ENCODE data around the gene MTUS2. TPM values are rescaled to one million over a fixed set of nuclear protein-coding genes. Genes with fewer than 3 reads are reported as not detected.

MTUS2 gene
- total RNA-seq, 1 donor, result 0.36 TPM

- no peak for DNase-seq (ENCODE audit: insufficient read length, low spot score, missing footprints)
- no peak for TF ChIP-seq CTCF (IDR thresholded peaks at IDR 0.05; ENCODE audit: extremely low read depth, low read depth, low read length)
- Histone ChIP-seq H3K9me3 (ENCODE audit: low read depth, low read length) (no peaks in the 10 kb centered on the region), H3K4me1 (ENCODE audit: insufficient read depth, low read length) (peaks cover 41% of the 10 kb centered on the region), H3K79me2 (ENCODE audit: insufficient read depth, low read length) (peaks cover 6% of the 10 kb centered on the region), H3K36me3 (ENCODE audit: insufficient read depth, low read length) (peaks cover 27% of the 10 kb centered on the region), H3K27me3 (ENCODE audit: insufficient read depth, low read length) (peaks cover 2% of the 10 kb centered on the region), H3K4me2 (ENCODE audit: insufficient read depth, low read length) (no peak overlapping the region), H3K27ac (ENCODE audit: low read depth, low read length) (peak overlapping the region; percentile 79), H3K4me3 (ENCODE audit: insufficient read depth, low read length) (no peak overlapping the region), H4K20me1 (ENCODE audit: insufficient read depth, low read length) (peaks cover 4% of the 10 kb centered on the region), H2AFZ (ENCODE audit: low read length) (no peak overlapping the region)
Measured at GRCh38 chr13:29510651-29511084, 690.5 kb downstream of the MTUS2 start.

- H3K36me3 ChIP-seq (ENCODE audit: insufficient read depth, low read length), result peaks cover 32% of the 10 kb centered on the region
- H3K4me3 ChIP-seq (ENCODE audit: insufficient read depth, low read length), result no peak overlapping the region
- peaks cover 41% of the 10 kb centered on the region for H3K4me1 ChIP-seq (ENCODE audit: insufficient read depth, low read length)
- H3K27ac ChIP-seq (ENCODE audit: low read depth, low read length), result peak overlapping the region; percentile 79
- no peaks in the 10 kb centered on the region for H3K9me3 ChIP-seq (ENCODE audit: low read depth, low read length)
- H2AFZ ChIP-seq (ENCODE audit: low read length), result no peak overlapping the region
- TF ChIP-seq CTCF (IDR thresholded peaks at IDR 0.05; ENCODE audit: extremely low read depth, low read depth, low read length), result no peak
- DNase-seq (ENCODE audit: insufficient read length, low spot score, missing footprints), result no peak
- peaks cover 4% of the 10 kb centered on the region for H4K20me1 ChIP-seq (ENCODE audit: insufficient read depth, low read length)
- no peak overlapping the region for H3K4me2 ChIP-seq (ENCODE audit: insufficient read depth, low read length)
- peaks cover 6% of the 10 kb centered on the region for H3K79me2 ChIP-seq (ENCODE audit: insufficient read depth, low read length)
- peaks cover under 1% of the 10 kb centered on the region for H3K27me3 ChIP-seq (ENCODE audit: insufficient read depth, low read length)
Measured at GRCh38 chr13:29511106-29511796, 691.1 kb downstream of the MTUS2 start.

- H3K79me2 ChIP-seq (ENCODE audit: insufficient read depth, low read length), result peaks cover 6% of the 10 kb centered on the region
- peak; percentile 94 for DNase-seq (ENCODE audit: insufficient read length, low spot score, missing footprints)
- no peak overlapping the region for H3K4me3 ChIP-seq (ENCODE audit: insufficient read depth, low read length)
- TF ChIP-seq CTCF (IDR thresholded peaks at IDR 0.05; ENCODE audit: extremely low read depth, low read depth, low read length), result no peak
- peak overlapping the region; percentile 79 for H3K27ac ChIP-seq (ENCODE audit: low read depth, low read length)
- H3K4me2 ChIP-seq (ENCODE audit: insufficient read depth, low read length), result no peak overlapping the region
- no peaks in the 10 kb centered on the region for H3K9me3 ChIP-seq (ENCODE audit: low read depth, low read length)
- H2AFZ ChIP-seq (ENCODE audit: low read length), result no peak overlapping the region
- H3K27me3 ChIP-seq (ENCODE audit: insufficient read depth, low read length), result no peaks in the 10 kb centered on the region
- peaks cover 41% of the 10 kb centered on the region for H3K4me1 ChIP-seq (ENCODE audit: insufficient read depth, low read length)
- peaks cover 4% of the 10 kb centered on the region for H4K20me1 ChIP-seq (ENCODE audit: insufficient read depth, low read length)
- peaks cover 39% of the 10 kb centered on the region for H3K36me3 ChIP-seq (ENCODE audit: insufficient read depth, low read length)
Measured at GRCh38 chr13:29511980-29512379, 691.8 kb downstream of the MTUS2 start.

GRCh38 chr13:29513002-29513980, 693.2 kb downstream of the MTUS2 start:
- H3K27ac ChIP-seq (ENCODE audit: low read depth, low read length), result peak overlapping the region; percentile 79

More at GRCh38 chr13:29513002-29513980, 693.2 kb downstream of the MTUS2 start:
- peaks cover 52% of the 10 kb centered on the region for H3K36me3 ChIP-seq (ENCODE audit: insufficient read depth, low read length)
- H3K4me1 ChIP-seq (ENCODE audit: insufficient read depth, low read length), result peaks cover 39% of the 10 kb centered on the region
- H3K9me3 ChIP-seq (ENCODE audit: low read depth, low read length), result no peaks in the 10 kb centered on the region
- no peak for DNase-seq (ENCODE audit: insufficient read length, low spot score, missing footprints)
- H3K79me2 ChIP-seq (ENCODE audit: insufficient read depth, low read length), result peaks cover 6% of the 10 kb centered on the region
- no peaks in the 10 kb centered on the region for H4K20me1 ChIP-seq (ENCODE audit: insufficient read depth, low read length)
- H3K27me3 ChIP-seq (ENCODE audit: insufficient read depth, low read length), result no peaks in the 10 kb centered on the region
- no peak overlapping the region for H3K4me2 ChIP-seq (ENCODE audit: insufficient read depth, low read length)
- H2AFZ ChIP-seq (ENCODE audit: low read length), result no peak overlapping the region
- no peak overlapping the region for H3K4me3 ChIP-seq (ENCODE audit: insufficient read depth, low read length)
- TF ChIP-seq CTCF (IDR thresholded peaks at IDR 0.05; ENCODE audit: extremely low read depth, low read depth, low read length), result no peak

Measured in osteoblast (primary cell).